ENCODE measurements around the gene DHRSX.
"Not testable (repeated sequence)": the region's sequence is repeated elsewhere in the genome, so short reads cannot be mapped to it uniquely, and the experiment has no call there.

Gene DHRSX

DNA sequence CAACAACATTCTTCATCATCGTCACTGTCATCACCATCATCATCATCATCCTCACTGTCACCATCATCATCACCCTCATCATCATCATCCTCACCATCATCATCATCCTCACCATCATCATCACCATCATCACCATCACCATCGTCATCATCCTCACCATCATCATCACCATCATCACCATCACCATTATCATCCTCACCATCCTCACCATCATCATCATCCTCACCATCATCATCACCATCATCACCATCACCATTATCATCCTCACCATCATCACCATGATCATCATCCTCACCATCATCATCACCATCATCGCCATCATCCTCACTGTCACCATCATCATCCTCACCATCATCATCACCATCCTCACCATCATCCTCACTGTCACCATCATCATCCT, 18.9 kb upstream of the DHRSX start:
- DNase-seq (ENCODE audit: low spot score): not testable (repeated sequence)

GRCh38 chrX:2517055-2517454, 16.3 kb upstream of the DHRSX start:
- DNase-seq (ENCODE audit: low spot score): no peak

GRCh38 chrX:2516623-2517022, 15.8 kb upstream of the DHRSX start:
- DNase-seq (ENCODE audit: low spot score): no peak

DNA sequence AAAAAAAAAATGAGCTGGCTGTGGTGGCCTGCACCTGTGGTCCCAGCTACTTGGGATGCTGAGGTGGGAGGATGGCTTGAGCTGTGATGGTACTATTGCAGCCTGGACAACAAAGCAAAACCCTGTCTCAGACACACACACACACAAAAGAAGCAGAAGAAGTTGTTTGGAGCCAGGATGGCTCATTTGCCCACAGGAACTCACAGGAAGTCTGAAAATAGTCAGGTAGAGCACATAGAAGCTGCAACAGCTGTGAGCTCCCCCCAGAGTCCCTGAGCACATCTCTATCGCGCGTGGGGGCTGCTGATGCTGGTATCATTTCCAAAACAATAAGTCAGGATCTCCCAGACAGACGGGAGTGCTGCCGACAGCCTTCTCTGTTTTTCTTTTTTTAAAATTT, 13.4 kb upstream of the DHRSX start:
- DNase-seq (ENCODE audit: low spot score): no peak

GRCh38 chrX:2513121-2513664, 12.4 kb upstream of the DHRSX start:
- no peak for DNase-seq (ENCODE audit: low spot score)

GRCh38 chrX:2512501-2512900, 11.7 kb upstream of the DHRSX start:
- DNase-seq (ENCODE audit: low spot score): no peak

- DNase-seq (ENCODE audit: low spot score): no peak
These were observed 10.6 kb upstream of the DHRSX start for GRCh38 chrX:2511326-2511725.

DNA sequence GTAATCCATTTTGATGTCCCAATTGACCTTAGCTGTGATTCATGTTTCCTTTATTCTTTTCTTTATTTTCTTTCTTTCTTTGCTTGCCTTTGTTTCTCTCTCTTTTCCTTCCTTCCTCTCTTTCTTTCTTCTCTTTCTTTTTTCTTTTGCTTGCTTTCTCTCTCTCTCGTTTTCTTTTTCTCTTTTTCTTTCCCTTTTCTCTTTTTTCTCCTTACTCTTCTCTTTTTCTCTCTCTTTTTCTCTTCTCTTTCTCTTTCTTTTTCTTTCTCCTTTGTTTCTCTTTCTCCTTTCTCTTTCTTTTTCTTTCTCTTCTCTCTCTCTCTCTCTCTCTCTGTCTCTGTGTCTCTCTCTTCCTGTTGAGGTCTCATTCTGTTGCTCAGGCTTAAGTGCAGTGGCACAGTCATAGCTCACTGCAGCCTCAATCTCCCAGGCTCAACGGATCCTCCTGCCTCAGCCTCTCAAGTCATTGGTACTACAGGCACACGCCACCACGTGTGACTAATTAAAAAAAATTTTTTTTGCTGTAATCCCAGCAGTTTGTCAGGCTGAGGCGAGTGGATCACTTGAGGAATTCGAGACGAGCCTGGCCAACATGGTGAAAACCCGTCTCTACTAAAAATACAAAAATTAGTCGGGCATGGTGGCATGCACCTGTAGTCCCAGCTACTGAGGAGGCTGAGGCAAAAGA, 8.0 kb upstream of the DHRSX start:
- no peak for DNase-seq (ENCODE audit: low spot score)

- no peak for DNase-seq (ENCODE audit: low spot score)
These were observed 7.3 kb upstream of the DHRSX start for GRCh38 chrX:2507904-2508627.

- no peak for DNase-seq (ENCODE audit: low spot score)
These were observed 6.4 kb upstream of the DHRSX start for GRCh38 chrX:2507196-2507595.

- DNase-seq (ENCODE audit: low spot score): not testable (repeated sequence)
These were observed 4.6 kb upstream of the DHRSX start for GRCh38 chrX:2505341-2505740.

GRCh38 chrX:2504706-2505332, 4.0 kb upstream of the DHRSX start:
- DNase-seq (ENCODE audit: low spot score): no peak

- DNase-seq (ENCODE audit: low spot score): no peak
These were observed 3.1 kb upstream of the DHRSX start for GRCh38 chrX:2503591-2504500.

GRCh38 chrX:2502668-2503519, 2.1 kb upstream of the DHRSX start:
- DNase-seq (ENCODE audit: low spot score): peak; percentile 21

DNA sequence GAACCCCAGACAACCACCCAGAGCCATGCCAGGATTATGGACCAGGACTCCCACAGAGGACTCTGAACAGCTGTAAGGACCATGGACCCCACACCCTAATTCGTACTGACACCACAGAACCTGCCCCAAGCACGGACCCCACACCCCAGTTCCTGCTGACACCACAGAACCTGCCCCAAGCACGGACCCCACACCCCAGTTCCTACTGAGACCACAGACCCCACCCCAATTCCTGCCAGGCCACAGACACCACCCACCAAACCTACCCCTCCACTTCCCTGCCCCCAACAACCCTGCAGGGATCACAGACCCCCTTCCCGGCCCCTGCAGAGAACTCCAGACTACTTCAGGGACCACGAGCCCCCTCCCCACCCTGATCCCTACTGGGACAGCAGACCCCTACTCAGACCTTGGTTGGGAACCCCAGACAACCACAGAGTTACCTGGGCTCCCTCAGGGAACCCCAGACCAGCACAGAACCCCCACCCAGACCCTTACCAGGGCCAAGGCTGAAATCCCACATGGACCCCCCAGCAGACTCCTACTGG, 1.4 kb upstream of the DHRSX start:
- no peak for DNase-seq (ENCODE audit: low spot score)

- DNase-seq (ENCODE audit: low spot score): no peak
These were observed 855 bp upstream of the DHRSX start for GRCh38 chrX:2501559-2502102.

- peak; percentile 72 for DNase-seq (ENCODE audit: low spot score)
These were observed 529 bp downstream of the DHRSX start for GRCh38 chrX:2500091-2500802.

- DNase-seq (ENCODE audit: low spot score): no peak
These were observed 1.3 kb downstream of the DHRSX start for GRCh38 chrX:2499507-2499906.

GRCh38 chrX:2498781-2499302, 1.9 kb downstream of the DHRSX start:
- DNase-seq (ENCODE audit: low spot score): peak; percentile 31

Measured in AG08395 (cell line).